Fibroblast of skin of scalp (primary cell): ENCODE data around the gene ST8SIA4.

Experiments used
- DNase-seq: peaks from one replicate; pipeline ENCODE4 v3.0.0-alpha.2; 2013

The ST8SIA4 gene

GRCh38 chr5:100867039-100867562, 36.0 kb downstream of the ST8SIA4 start:
- no peak for DNase-seq

DNA sequence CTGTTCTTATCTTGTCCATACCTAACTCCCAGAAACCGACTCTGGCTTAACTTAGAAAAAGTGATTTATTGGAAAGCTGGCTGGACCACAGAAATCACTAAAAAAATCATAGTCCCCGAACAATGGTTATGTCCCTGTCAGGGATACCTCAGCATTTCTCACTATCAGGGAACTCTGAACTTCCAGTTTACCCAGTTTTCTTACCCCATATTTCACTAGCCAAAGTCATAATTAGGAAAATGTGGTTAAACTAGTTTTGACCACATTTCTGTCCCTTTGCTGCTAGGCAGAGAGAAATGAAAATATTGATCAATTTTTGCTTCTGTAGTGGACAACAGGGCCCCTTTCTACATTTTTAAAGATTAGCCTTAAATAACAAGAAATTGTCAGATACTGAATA, 38.2 kb downstream of the ST8SIA4 start:
- DNase-seq, result no peak

- DNase-seq, result no peak
Observed at GRCh38 chr5:100863739-100864138, 39.3 kb downstream of the ST8SIA4 start.

- no peak for DNase-seq
Observed at GRCh38 chr5:100861148-100861547, 41.9 kb downstream of the ST8SIA4 start.

DNA sequence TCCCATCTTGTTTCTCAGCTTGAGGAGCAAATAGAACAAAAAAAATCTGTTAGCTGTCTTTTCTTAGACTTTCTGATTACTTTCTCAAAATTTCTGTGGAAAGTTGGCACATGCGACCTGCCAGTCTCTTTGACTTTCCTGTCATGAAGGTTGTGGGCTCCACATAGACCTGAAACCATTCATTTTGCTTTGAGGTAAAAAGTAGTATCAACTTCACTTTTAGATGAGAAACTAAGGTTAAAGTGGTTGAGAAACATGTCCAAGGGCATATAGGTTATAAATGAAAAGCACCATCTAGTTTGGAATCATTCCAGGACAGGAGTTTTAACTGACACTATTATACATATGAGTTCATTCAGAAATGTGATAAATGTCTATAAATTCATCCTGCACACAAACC, 42.7 kb downstream of the ST8SIA4 start:
- no peak for DNase-seq

GRCh38 chr5:100858987-100859545, 44.0 kb downstream of the ST8SIA4 start:
- no peak for DNase-seq

- DNase-seq, result no peak
Observed at GRCh38 chr5:100856462-100856861, 46.6 kb downstream of the ST8SIA4 start.

- DNase-seq, result no peak
Observed at GRCh38 chr5:100855937-100856430, 47.1 kb downstream of the ST8SIA4 start.

DNA sequence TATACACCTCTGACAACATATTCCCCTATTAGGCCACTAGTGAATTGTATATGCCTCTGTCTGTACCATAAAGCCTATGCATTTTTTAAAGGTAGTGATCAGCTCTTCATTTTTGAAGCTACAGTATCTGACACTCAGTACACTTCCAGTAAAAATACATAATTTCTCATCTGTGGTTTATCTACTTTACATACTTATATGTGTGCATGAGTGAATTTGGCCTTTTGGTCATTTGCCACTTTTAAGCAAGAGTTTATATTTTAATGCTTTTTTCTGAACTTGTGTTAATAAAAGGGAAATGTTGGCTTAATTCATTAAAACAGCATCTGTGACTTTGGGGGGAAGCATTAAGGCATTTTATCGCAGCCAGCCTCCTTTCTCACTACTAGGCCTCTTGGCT, 47.8 kb downstream of the ST8SIA4 start:
- no peak for DNase-seq

- no peak for DNase-seq
Observed at GRCh38 chr5:100854591-100854990, 48.5 kb downstream of the ST8SIA4 start.

DNA sequence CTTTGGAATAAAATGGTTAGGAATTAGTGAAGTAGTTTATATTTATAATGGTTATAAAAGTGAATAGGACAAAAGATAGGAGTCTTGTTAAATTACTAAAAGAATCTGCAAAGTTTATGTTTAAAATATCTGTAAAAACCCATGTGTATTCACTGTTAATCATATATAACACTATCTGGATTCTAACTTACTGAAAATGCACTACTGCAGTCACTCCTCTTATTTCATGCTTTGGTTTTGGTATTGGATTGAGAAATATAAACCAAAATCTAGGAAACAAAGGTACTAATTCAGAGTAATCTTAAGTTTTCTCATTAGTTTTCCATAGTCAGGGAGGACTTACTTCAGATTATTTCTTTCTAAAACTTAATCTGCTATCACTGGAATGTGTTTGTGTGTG, 49.5 kb downstream of the ST8SIA4 start:
- no peak for DNase-seq

DNA sequence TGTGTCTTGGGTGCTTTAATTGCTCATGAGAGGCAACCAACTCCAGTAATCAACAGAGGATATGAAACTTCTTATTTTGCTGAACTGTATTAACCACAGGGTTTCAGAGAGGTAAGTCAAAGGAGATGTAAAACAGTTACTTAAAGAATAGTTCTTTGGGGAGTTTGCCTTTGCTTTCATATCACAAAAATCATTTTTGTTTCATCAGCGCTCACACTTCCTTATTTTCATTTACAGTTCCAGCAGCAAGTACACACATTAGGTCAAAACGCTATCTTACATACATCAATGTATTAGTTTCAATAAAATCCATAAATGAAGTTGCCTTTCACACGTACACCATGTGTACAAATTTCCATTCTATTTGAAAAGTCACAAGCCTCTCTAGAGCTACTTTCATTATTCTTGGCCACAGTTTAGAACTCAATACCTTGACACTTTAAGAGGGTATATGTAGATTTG, 50.1 kb downstream of the ST8SIA4 start:
- DNase-seq, result no peak

DNA sequence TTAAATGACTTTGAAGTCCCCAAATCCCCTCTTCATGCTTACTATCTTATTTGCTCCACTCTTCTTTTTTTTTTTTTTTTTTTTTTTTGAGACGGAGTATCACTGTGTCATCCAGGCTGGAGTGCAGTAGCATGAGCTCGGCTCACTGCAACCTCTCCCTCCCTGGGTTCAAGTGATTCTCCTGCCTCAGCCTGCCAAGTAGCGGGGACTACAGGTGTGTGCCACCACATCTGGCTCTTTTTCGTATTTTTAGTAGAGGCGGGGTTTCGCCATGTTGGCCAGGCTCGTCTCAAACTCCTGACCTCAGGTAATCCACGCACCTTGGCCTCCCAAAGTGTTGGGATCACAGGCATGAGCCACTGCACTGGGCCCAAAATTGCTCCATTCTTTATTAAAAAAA, 51.0 kb downstream of the ST8SIA4 start:
- no peak for DNase-seq

- DNase-seq, result peak; percentile 40
Observed at GRCh38 chr5:100846772-100847171, 56.3 kb downstream of the ST8SIA4 start.

- no peak for DNase-seq
Observed at GRCh38 chr5:100842080-100842479, 61.0 kb downstream of the ST8SIA4 start.

DNA sequence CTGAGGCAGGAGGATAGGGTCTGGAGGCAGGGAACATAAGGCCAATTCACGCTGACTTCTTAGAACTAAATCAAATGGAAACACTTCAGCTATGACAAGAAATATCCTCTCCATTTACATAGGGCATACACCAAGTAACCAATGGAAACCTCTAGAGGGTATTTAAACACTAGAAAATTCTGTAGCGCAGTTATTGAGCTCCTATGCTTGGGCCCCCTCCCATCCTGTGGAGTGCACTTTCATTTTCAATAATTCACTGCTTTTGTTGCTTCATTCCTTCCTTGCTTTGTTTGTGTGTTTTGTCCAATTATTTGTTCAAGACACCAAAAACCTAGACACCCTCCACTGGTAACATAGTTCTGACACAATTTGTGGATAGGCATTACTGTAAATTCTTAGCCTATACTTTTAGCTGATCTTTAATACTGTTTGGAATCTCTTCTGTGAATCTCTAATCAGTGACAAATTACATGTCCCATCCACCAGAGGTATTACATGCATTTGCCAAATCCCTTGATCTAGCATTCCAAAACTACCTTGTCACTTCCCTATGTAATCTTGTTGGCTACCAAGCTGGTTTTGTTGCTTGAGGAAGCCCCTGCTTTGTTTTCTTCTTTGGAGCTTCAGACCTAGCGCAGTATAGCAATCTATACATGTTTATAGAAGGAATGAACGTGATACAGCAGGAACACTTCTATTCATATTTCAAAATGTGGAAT, 61.6 kb downstream of the ST8SIA4 start:
- no peak for DNase-seq

GRCh38 chr5:100840789-100841188, 62.3 kb downstream of the ST8SIA4 start:
- DNase-seq, result no peak

- DNase-seq, result peak; percentile 22
Observed at GRCh38 chr5:100840370-100840769, 62.7 kb downstream of the ST8SIA4 start.

- DNase-seq, result no peak
Observed at GRCh38 chr5:100838048-100838473, 65.0 kb downstream of the ST8SIA4 start.

DNA sequence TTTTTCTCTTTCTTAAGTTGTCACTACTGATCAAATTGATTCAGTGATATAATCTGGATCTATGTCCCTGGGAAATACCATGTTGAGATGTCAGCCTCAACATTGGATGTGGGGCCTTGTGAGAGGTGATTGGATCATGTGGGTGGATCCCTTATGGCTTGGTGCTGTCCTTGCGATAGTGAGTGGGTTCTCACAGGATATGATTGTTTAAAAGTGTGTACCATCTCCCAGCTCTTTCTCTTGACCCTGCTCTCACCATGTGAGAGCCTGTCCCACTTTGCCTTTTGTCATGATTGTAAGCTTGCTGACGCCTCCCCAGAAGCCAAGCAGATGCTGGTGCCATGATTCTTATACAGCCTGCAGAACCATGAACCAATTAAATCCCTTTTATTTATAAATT, 68.6 kb downstream of the ST8SIA4 start:
- no peak for DNase-seq

DNA sequence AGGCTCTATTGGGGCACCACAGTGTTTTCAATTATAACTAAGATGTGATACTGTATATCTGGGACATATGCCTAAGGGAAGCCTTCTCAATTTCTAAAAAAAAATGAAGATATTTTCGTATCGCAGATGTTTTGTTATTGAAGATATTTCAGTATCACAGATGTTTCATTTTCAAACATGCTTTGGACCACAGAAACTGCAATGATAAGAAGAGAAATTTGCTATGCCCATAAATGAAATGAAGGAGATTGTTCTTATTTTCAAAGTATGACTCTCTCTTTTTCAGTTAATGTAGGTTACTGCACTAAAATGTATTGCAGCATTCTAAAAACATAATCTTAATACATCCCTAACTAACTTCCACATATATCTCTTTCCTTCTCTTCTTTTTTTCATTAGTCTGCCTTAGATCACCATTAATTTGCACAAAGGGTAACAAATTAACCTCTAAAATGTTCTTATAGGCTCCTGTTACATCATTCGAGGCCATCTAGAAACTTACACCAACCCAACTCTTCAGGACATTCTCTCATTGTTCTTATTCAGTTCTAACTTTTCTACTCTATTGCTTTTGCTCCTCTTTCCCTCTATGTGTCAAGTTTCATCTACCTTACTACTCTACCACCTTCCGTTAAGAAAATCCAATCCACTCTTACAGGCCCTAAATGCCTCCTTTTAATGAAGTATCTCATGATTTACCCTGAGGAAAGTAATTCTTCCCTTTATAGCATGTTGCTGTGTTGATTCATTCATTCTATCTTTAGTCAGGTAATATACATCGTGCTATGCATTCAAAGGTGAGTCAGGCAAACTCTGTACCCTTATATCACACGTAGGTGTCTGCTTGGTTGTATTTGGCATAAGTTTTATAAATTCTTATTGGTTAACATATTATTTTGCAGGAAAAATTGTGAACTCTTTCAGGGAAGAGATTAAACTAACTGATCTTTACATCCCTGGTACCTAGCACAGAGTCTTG, 70.5 kb downstream of the ST8SIA4 start:
- no peak for DNase-seq

GRCh38 chr5:100828898-100829356, 74.2 kb downstream of the ST8SIA4 start:
- DNase-seq, result no peak
